ENCODE data around the gene EXOC6B. TPM values are rescaled to one million over a fixed set of nuclear protein-coding genes. Genes with fewer than 3 reads are reported as not detected.

The EXOC6B gene
- total and polyA plus RNA-seq, 2 of the 8 experiments (the other 6 are each of a cell fraction or from before 2014, with no cell fraction given), result 13.5 to 33.0 TPM

DNA sequence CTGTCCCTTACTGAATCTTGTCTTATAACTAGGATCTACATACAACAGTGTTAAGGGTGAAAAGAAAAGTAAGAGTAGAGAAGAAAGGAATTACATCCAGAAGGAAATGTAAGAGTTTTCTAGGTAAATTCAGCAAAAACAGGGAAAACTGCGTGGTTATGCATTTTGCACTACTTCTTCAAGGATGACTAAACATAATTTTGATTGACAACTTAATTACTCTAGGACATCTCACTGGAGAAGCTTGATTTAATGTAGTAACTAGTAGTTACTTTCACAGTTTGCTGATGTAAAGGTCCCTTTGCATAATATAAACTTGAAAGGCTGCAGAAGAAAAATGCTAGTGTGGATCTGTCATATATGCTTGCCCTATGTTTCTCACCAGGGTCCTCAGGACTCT, 464.8 kb downstream of the EXOC6B start:
- no peak overlapping the region for H3K23ac ChIP-seq (ENCODE audit: insufficient read length)
- H3K4ac ChIP-seq (replicated peaks; ENCODE audit: insufficient read length, low read depth, low read length), result no peak overlapping the region
- no peak overlapping the region for H2BK20ac ChIP-seq (ENCODE audit: low read length)
- no peaks in the 10 kb centered on the region for H3K27me3 ChIP-seq (replicated peaks in 1 of 4; ENCODE audit: control insufficient read depth in 3 of 4, extremely low read depth in 1 of 4, insufficient read depth in 3 of 4, low read length in 3 of 4)
- H3K56ac ChIP-seq (replicated peaks; ENCODE audit: insufficient read length, low read depth, low read length), result no peak overlapping the region
- no peak overlapping the region for H2BK5ac ChIP-seq (ENCODE audit: low read depth, low read length)
- H2AK5ac ChIP-seq (ENCODE audit: low read depth, low read length), result no peak overlapping the region
- no peak overlapping the region for H4K5ac ChIP-seq (ENCODE audit: insufficient read length, low read depth, low read length)
- no peak overlapping the region for H3K14ac ChIP-seq (ENCODE audit: insufficient read length)
- H3K4me3 ChIP-seq (ENCODE audit: extremely low read depth in 1 of 4, insufficient read depth in 2 of 4, low read depth in 3 of 4, low read length in 4 of 4), result no peak overlapping the region
- FAIRE-seq (no peak), DNase-seq (ENCODE audit: low read depth in 1 of 2, low spot score in 2 of 2) (no peak)
- H2BK15ac ChIP-seq (ENCODE audit: low read length), result no peak overlapping the region
- H4K20me1 ChIP-seq (replicated peaks in 1 of 2; ENCODE audit: control insufficient read depth in 1 of 2, insufficient read depth in 2 of 2, low read length in 2 of 2), result no peaks in the 10 kb centered on the region
- no peaks in the 10 kb centered on the region for H3K9me3 ChIP-seq (ENCODE audit: insufficient read depth in 2 of 2, low read depth in 1 of 2, low read length in 1 of 2)
- H3K23me2 ChIP-seq (ENCODE audit: low read depth, low read length), result no peaks in the 10 kb centered on the region
- H3K36me3 ChIP-seq (ENCODE audit: control insufficient read depth in 2 of 4, insufficient read depth in 4 of 4, low read length in 3 of 4), result no peaks in the 10 kb centered on the region
- no peaks in the 10 kb centered on the region for H3K4me1 ChIP-seq (replicated peaks in 1 of 4; ENCODE audit: control insufficient read depth in 3 of 4, insufficient read depth in 4 of 4, low read length in 3 of 4)
- no peaks in the 10 kb centered on the region for H3K79me1 ChIP-seq (ENCODE audit: low read depth, low read length)
- H3K4me2 ChIP-seq (ENCODE audit: insufficient read depth in 1 of 2, low read depth in 2 of 2, low read length in 2 of 2), result no peak overlapping the region
- no peak overlapping the region for H4K8ac ChIP-seq (ENCODE audit: extremely low read depth, insufficient read depth, low read length)
- POLR2A ChIA-PET (ENCODE audit: partially characterized antibody), result interaction anchor here (1.3 kb wide), 1 partner anchor 12 kb away, joined by 3 read pairs; no protein-coding TSS in a partner anchor
- TF ChIP-seq NANOG (IDR thresholded peaks at IDR 0.05; ENCODE audit: insufficient read depth, low read depth, low read length, poor library complexity, severe bottlenecking) (no peak), EZH2 (IDR thresholded peaks at IDR 0.05; ENCODE audit: low read depth, low read length, severe bottlenecking) (no peak), CEBPB (IDR thresholded peaks at IDR 0.05; ENCODE audit: low read depth, low read length) (no peak)
- 81% methylated on average over 1 of the region's 1 CpG; no CpG with 5 or more reads in 1 of the 2 experiments for WGBS, 2 experiments (ENCODE audit: extremely low coverage in 1 of 2, insufficient coverage in 1 of 2, insufficient read length in 1 of 2, insufficient replicate concordance in 2 of 2, low coverage in 1 of 2, low lambda C conversion rate in 2 of 2, missing lambda C conversion rate in 1 of 2)
- no peak overlapping the region for H2BK12ac ChIP-seq (ENCODE audit: low read depth, low read length)
- H3K9ac ChIP-seq (replicated peaks in 1 of 4; ENCODE audit: extremely low read depth in 1 of 4, low read depth in 3 of 4, low read length in 3 of 4), result no peak overlapping the region
- no peak overlapping the region for H4K91ac ChIP-seq (replicated peaks; ENCODE audit: insufficient read length, low read length)
- no peak overlapping the region for H3K18ac ChIP-seq (ENCODE audit: extremely low read depth, low read length)
- H2BK120ac ChIP-seq (replicated peaks; ENCODE audit: low read depth, low read length), result no peak overlapping the region
- CTCF ChIA-PET (ENCODE audit: partially characterized antibody), result interaction anchor here (0.7 to 2.8 kb wide), 3 partner anchors 12 to 346 kb away, joined by 3 to 10 read pairs (median 8); no protein-coding TSS in a partner anchor
- no peaks in the 10 kb centered on the region for H3K79me2 ChIP-seq (ENCODE audit: control insufficient read depth in 1 of 2, insufficient read depth in 2 of 2, low read length in 2 of 2)
- H3K27ac ChIP-seq (ENCODE audit: low read depth, low read length), result no peak overlapping the region
- H2AFZ ChIP-seq (ENCODE audit: low read length), result no peak overlapping the region
